Subcutaneous adipose tissue (tissue), 4 donors: ENCODE results near the gene SLC6A9. TPM values are rescaled to one million over a fixed set of nuclear protein-coding genes. Genes with fewer than 3 reads are reported as not detected.

Source experiments
- total RNA-seq, 4 donors: library from RNA; depleted of rRNA; stranded (reverse); fragments of >200 nt; gene quantifications; one replicate each; pipeline ENCODE4 v1.1.0, GENCODE V29; 2016
- TF ChIP-seq, protein P1 (sequence below): fragments of 450-650 bp; IDR thresholded peaks from one replicate; pipeline ENCODE4 v1.5.1; 2016; ENCODE audit warnings: low read depth, mild to moderate bottlenecking, control low read depth, antibody characterized with exemption, moderate library complexity

The SLC6A9 gene
- total RNA-seq, 4 donors from 2014 or later: 0.22 to 0.94 (median 0.34) TPM; not detected in 1

DNA sequence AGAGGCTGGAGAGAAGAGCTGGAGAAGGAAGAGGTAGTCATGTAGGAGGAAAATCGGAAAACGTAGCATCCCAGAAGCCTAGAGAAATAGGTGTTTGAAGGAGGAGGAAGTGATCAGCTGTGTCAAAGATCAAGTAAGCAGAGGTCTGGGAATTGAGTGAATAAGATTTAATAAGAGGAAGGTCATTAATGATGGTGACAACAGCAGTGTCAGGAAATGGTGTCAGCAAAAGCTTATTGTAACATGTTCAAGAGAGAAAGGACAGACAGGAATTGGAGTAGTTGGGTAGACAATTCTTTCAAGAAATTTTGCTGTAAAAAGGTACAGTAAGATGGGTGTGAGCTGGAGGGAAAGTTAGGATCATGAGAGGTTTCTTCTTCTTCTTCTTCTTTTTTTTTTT lies 41.6 kb upstream of the SLC6A9 start:
- TF ChIP-seq, protein P1, sequence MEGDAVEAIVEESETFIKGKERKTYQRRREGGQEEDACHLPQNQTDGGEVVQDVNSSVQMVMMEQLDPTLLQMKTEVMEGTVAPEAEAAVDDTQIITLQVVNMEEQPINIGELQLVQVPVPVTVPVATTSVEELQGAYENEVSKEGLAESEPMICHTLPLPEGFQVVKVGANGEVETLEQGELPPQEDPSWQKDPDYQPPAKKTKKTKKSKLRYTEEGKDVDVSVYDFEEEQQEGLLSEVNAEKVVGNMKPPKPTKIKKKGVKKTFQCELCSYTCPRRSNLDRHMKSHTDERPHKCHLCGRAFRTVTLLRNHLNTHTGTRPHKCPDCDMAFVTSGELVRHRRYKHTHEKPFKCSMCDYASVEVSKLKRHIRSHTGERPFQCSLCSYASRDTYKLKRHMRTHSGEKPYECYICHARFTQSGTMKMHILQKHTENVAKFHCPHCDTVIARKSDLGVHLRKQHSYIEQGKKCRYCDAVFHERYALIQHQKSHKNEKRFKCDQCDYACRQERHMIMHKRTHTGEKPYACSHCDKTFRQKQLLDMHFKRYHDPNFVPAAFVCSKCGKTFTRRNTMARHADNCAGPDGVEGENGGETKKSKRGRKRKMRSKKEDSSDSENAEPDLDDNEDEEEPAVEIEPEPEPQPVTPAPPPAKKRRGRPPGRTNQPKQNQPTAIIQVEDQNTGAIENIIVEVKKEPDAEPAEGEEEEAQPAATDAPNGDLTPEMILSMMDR: no peak

DNA sequence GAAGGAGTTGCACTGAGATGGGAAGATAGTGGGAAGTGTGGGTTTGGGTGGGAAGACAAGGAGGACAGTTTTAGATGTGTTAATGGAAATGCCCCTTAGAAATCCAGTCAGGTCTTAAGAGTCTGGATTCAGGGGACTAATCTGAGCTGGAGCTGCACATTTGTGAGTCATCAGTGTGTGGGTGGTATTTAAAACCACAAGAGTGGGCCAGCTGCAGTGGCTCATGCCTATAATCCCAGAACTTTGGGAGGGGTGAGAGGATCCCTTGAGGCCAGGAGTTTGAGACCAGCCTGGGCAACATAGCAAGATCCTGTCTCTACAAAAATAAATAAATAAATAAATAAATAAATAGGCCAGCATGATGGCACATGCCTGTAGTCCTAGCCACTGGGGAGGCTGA lies 40.9 kb upstream of the SLC6A9 start:
- TF ChIP-seq, protein P1: no peak

DNA sequence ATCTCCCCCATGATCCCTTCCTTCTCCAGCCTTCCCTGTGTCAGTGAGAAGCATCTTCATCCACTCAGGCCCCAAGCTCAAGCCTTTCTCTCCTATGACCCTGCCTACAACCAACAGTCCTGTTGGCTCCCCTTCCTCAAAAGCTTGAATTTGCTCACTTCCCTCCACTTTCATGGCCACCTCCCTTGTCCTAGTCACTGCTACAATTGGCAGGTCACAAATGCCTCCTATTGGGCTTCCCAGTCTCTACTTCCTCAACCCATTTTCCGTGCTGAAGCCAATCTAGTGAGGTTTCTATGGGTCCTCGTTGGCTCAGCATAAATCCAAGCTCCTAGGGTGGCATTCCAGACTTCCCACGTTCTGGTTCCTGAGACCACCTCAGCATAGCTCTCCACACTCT lies 40.2 kb upstream of the SLC6A9 start:
- TF ChIP-seq, protein P1: no peak

DNA sequence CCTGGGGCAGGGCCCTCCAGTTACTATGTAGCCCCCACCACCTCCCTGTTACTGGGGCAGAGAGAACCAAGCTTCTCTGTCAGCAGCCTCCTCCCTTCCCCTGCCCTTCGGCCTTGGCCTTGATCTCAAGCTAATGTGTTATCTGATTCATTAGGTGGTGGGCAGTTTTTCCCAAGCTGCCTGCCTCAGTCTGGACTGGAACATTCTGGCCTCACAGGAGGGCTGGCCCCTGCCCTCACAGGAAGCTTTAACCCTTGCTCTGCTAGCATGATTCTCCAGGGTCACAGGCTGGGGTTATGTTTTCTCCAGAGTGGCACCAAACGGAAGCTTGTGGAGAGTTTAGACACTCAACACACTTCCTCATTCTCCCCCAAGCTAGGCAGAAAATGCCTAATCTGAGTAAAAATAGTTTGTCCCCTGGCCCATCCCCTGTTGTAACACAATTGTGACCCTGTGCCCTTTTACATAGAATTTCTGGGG lies 37.2 kb upstream of the SLC6A9 start:
- TF ChIP-seq, protein P1: no peak

DNA sequence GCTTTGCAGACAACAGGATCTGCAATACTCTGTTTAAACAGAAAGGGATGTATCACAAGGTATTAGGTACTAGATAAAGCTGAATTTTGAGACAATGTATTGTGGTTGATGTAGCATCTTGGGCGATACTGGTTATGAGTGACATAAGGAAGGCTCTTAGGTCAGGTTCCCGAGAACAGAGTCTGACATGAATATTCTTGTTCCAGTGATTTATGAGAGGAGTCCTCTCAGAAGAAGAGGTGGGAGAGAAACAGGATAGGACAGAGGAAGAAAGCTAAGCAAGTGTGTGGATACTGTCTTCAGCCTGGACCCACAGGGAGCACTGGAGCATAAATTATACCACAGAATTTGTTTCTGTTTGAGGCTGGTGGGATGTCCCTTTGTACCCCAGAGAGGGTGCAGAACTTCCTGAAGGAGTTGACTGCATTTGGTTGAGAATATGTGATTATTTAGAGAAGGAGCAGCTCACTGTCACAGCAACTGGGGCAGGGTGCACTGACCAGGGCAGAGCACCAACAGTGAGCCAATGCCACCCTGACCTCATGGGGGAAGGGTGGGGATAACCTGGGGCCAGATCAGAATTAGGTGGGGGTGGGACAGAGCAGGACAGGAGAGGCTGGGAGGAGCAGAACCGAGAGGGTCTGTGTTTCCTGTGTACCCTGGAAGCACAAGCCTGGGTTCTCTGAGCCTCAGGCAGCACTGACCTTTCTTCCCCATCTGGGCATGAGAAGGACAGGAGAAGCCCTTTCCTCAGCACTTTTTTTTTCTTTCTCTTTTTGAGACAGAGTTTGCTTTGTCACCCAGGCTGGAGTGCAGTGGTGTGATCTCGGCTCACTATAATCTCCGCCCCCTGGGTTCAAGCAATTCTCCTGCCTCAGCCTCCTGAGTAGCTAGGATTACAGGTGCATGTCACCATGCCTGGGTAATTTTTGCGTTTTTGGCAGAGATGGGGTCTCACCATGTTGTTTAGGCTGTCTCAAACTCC lies 36.3 kb upstream of the SLC6A9 start:
- TF ChIP-seq, protein P1: no peak

DNA sequence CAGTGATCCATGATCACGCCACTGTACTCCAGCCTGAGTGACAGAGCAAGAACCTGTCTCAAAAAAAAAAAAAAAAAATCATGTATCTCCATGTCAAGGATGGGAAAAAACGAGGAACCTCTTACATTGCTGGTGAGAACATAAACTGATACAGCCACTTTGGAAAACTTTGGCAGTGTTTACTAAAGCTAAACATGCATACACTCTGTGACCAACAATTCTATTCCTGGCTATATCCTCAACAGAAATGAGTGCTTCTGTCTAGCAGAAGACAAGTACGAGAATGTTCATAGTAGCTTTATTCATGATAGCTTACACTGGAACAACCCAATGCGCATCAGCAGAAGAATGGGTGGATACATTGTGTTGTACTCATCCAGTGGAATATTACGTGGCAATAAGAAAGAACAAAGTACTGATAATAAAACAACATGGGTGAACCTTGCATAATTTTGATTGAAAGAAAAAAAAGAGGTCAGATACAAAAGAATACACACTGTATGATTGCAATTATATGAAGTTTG lies 31.5 kb upstream of the SLC6A9 start:
- TF ChIP-seq, protein P1: no peak

DNA sequence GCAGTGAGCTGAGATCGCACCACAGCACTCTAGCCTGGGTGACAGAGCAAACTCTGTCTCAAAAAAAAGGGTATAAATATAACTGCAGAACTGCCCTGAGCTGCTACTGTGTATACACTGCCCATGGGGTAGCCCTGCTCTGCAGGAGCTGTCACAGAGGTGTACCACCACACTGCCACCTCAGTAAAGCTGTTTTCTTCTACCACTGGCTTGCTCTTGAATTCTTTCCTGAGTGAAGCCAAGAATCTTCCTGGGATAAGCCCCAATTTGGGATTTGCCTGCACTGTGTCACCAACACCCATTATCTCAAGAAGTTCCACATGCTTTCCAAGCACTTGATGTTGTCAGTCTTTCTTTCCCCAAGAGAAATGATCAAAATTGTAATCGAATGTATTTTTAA lies 30.6 kb upstream of the SLC6A9 start:
- TF ChIP-seq, protein P1: no peak
